ENCODE data around the gene GJD4.
A peak's percentile ranks its signal among the peaks of the same experiment; 100 is the strongest.

Gene GJD4

DNA sequence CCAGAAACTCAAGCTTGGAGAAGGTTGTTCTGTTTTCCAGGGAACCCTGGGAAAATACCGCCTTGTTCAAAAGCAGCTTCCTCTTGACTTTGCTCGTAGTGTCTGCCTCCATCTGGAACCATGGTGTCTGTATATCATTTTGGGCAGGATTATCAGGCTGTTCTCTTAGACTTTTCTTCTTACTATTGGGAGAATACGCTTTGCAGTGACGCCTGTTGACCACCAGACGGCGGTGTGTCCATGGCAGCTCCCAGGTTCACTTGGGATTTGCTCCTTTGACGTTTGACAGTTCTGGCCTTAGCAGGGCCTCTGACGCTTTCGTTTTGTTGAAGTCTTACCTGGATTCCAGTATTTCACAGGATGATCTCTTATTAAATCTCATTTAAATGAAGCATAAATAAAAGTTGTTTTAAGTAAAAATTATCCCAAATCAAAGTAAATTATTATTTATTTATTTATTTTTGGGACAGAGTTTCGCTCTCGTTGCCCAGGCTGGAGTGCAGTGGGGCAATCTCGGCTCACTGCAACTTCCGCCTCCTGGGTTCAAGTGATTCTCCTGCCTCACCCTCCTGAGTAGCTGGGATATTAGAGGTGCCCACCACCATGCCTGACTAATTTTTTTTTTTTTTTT lies 41.8 kb upstream of the GJD4 start:
- TF ChIP-seq, protein P1, sequence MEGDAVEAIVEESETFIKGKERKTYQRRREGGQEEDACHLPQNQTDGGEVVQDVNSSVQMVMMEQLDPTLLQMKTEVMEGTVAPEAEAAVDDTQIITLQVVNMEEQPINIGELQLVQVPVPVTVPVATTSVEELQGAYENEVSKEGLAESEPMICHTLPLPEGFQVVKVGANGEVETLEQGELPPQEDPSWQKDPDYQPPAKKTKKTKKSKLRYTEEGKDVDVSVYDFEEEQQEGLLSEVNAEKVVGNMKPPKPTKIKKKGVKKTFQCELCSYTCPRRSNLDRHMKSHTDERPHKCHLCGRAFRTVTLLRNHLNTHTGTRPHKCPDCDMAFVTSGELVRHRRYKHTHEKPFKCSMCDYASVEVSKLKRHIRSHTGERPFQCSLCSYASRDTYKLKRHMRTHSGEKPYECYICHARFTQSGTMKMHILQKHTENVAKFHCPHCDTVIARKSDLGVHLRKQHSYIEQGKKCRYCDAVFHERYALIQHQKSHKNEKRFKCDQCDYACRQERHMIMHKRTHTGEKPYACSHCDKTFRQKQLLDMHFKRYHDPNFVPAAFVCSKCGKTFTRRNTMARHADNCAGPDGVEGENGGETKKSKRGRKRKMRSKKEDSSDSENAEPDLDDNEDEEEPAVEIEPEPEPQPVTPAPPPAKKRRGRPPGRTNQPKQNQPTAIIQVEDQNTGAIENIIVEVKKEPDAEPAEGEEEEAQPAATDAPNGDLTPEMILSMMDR (IDR thresholded peaks at IDR 0.05; ENCODE audit: insufficient read depth, low read depth, low read length, missing control alignments), result peak; percentile 100
- peak; percentile 75 for DNase-seq (ENCODE audit: low read depth)
- no peak overlapping the region for H3K4me3 ChIP-seq (ENCODE audit: low read depth, low read length)

DNA sequence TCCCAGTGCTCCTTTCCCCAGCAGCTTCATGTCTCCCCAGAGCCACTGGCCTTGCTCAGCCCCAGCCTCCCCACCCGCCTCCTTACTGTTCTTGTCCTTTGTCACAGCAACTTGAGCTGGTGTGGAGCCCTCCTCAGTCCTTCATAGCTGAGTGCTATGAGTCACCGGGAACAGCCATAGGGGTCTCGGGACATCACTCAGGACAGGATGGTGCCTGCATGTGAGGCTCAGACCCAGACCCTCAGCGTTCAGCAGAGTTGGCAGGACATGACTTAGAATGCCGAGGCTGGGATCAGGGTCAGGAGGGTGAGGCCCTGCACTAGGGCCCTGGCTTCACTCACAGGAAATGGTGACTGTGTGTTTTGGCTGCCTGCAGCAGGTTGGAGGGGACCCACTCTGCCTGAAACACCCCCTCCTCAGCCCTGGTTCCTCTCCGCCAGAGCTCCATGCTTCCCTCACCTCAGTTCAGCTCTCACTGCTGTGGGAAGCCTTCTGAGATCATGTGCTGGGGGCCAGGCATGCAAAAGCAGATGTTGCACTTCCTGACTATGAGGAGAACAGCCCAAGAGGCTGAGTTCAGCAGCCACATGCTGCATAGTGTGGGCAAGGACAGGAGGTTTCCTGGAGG lies 40.7 kb upstream of the GJD4 start:
- DNase-seq (ENCODE audit: low read depth), result peak; percentile 18
- no peak overlapping the region for H3K4me3 ChIP-seq (ENCODE audit: low read depth, low read length)
- TF ChIP-seq, protein P1 (IDR thresholded peaks at IDR 0.05; ENCODE audit: insufficient read depth, low read depth, low read length, missing control alignments), result no peak

DNA sequence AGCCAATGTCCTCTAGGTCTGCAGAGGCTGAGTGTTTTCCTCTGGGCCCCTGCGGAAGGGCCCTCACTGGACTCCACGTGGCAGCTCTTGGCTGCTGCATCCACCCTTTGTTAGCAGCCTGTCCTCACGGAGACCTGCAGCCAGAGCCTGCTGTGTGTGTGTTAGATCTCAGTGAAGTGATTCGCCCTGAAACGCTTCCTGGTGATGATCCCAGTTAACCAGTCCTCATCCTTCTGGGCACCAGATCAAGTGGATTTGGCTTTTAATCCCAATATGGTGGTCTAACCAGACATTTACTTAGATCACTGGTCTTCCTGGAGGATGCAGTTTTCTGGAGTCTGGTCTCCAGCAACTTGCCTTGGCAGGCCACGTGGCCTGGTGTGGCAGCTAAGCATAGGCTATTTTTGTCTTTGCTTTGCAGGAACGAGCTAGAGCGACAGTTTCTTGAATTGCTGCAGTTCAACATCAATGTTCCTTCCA lies 39.5 kb upstream of the GJD4 start:
- TF ChIP-seq, protein P1 (IDR thresholded peaks at IDR 0.05; ENCODE audit: insufficient read depth, low read depth, low read length, missing control alignments), result no peak

DNA sequence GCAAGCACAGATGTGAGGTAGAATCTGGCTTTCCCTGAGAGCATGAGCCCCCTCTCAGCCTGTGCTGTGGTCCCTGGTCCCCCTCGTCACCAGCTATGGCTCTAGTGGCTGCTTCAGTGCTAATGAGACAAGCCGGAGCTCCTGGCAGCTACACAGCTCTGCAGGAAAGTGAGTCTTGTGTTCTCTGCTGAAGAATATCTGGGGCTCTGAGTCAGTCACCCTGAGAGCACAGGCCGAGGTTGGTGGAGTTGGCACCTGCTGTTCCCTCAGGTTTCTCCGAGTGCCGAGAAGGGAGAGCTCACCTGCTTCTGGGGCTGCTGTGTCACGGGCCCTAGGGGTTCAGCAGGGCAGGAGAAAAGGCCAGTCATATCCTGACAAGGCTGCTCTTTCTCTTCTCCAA lies 37.2 kb upstream of the GJD4 start:
- TF ChIP-seq, protein P1 (IDR thresholded peaks at IDR 0.05; ENCODE audit: insufficient read depth, low read depth, low read length, missing control alignments), result no peak
- DNase-seq (ENCODE audit: low read depth), result no peak
- H3K4me3 ChIP-seq (ENCODE audit: low read depth, low read length), result no peak overlapping the region

More for the DNA sequence above, 39.5 kb upstream of the GJD4 start:
- DNase-seq (ENCODE audit: low read depth), result no peak
- H3K4me3 ChIP-seq (ENCODE audit: low read depth, low read length), result no peak overlapping the region

DNA sequence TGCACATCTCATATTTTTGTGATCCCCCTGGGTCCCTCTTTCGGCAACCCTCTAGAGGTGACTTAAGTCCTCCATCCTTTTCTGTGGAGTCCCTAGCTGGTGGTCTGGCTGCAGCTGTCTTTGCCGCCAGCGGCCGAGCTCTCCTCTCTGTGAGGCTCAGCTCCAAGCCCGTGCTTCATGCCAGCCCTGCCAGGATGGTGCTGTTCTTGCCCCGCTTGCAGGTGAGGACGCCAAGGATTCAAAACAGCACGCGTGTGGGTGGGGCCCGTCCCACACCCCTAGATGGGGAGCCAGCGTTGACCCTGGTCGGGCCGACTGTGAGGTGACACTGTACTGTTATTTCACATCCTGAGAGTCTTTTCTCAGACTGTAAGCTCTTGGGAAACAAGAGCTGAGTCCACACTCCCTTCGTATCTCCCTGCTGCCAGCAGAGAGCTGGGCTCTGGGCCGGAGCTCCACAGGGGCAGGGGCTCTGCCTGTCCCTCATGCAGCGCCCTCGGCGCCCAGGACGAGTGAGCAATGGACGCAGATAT lies 36.6 kb upstream of the GJD4 start:
- DNase-seq (ENCODE audit: low read depth), result no peak
- TF ChIP-seq, protein P1 (IDR thresholded peaks at IDR 0.05; ENCODE audit: insufficient read depth, low read depth, low read length, missing control alignments), result no peak
- H3K4me3 ChIP-seq (ENCODE audit: low read depth, low read length), result no peak overlapping the region

DNA sequence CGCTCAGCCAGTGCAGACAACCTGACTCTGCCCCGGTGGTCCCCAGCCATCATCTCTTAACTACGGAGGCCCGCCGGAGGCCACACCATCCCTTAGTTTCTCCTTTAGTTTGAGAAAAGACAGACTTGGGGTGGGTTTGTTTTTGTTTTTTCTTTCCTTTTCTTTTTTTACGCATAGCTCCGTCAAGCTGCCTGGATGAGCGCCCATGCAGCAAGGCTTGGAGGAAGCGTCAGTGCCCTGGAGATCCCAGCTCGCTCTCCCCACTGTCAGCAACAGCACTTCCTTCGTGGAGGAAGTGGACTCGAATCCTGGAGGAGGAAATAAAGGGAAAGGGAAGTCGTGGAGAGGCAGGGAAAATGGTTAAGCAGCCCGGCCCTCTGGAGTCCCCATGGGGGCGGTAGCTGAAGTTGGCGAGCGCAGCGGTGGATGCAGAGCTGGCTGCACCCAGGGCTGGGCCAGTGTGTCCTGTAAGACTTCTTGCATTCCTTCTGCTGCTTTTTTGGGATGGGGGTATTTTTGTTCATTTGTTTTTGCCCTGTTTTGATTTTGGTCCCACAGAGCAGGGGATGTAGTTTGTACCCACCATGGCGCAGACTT lies 35.9 kb upstream of the GJD4 start:
- TF ChIP-seq, protein P1 (IDR thresholded peaks at IDR 0.05; ENCODE audit: insufficient read depth, low read depth, low read length, missing control alignments), result no peak
- no peak for DNase-seq (ENCODE audit: low read depth)
- H3K4me3 ChIP-seq (ENCODE audit: low read depth, low read length), result no peak overlapping the region
